Stimulated activated CD8-positive, alpha-beta memory T cell treated with anti-CD3 and anti-CD28 coated beads, Interleukin-12 subunit alpha, Interleukin-12 subunit beta, amount 100 ng/mL, for 24 hours (primary cell): ENCODE measurements around the gene EFNA5.

Experiments
- DNase-seq: peaks from one replicate; pipeline ENCODE4 v3.0.0-alpha.2; 2020; ENCODE audit errors: extremely low read depth

The EFNA5 gene

GRCh38 chr5:107571621-107572536 is 98.9 kb downstream of the EFNA5 start:
- peak; percentile 63 for DNase-seq

- no peak for DNase-seq
Observed at GRCh38 chr5:107570805-107571531, 99.8 kb downstream of the EFNA5 start.

GRCh38 chr5:107570181-107570580 is 100.6 kb downstream of the EFNA5 start:
- DNase-seq: no peak

GRCh38 chr5:107567901-107568671 is 102.7 kb downstream of the EFNA5 start:
- DNase-seq: no peak

- no peak for DNase-seq
Observed at GRCh38 chr5:107566986-107567385, 103.8 kb downstream of the EFNA5 start.

- DNase-seq: no peak
Observed at GRCh38 chr5:107565791-107566767, 104.7 kb downstream of the EFNA5 start.

- no peak for DNase-seq
Observed at GRCh38 chr5:107564931-107565372, 105.8 kb downstream of the EFNA5 start.

- no peak for DNase-seq
Observed at GRCh38 chr5:107563959-107564544, 106.7 kb downstream of the EFNA5 start.

GRCh38 chr5:107560377-107560776 is 110.4 kb downstream of the EFNA5 start:
- DNase-seq: no peak

- DNase-seq: no peak
Observed at GRCh38 chr5:107558823-107559375, 111.8 kb downstream of the EFNA5 start.

GRCh38 chr5:107557051-107557658 is 113.6 kb downstream of the EFNA5 start:
- no peak for DNase-seq

GRCh38 chr5:107556575-107556974 is 114.2 kb downstream of the EFNA5 start:
- DNase-seq: no peak

GRCh38 chr5:107555425-107556090 is 115.2 kb downstream of the EFNA5 start:
- no peak for DNase-seq

GRCh38 chr5:107554776-107555424 is 115.8 kb downstream of the EFNA5 start:
- DNase-seq: no peak

- no peak for DNase-seq
Observed at GRCh38 chr5:107553117-107553555, 117.6 kb downstream of the EFNA5 start.

GRCh38 chr5:107551088-107551487 is 119.6 kb downstream of the EFNA5 start:
- DNase-seq: no peak

GRCh38 chr5:107549567-107549966 is 121.2 kb downstream of the EFNA5 start:
- no peak for DNase-seq

GRCh38 chr5:107548477-107548876 is 122.3 kb downstream of the EFNA5 start:
- DNase-seq: no peak

- no peak for DNase-seq
Observed at GRCh38 chr5:107546719-107547118, 124.0 kb downstream of the EFNA5 start.
